GM18505 (cell line): Measurements from ENCODE around the gene ZBTB1.
A peak's percentile ranks its signal among the peaks of the same experiment; 100 is the strongest.

Experiments used
- ATAC-seq: cut with Tn5 transposase; IDR thresholded peaks from one replicate; pipeline ENCODE4 v1.9.1; 2021; ENCODE audit not compliant: unreplicated experiment
- POLR2A ChIP-seq: IDR thresholded peaks from 4 replicates; pipeline ENCODE4 v1.6.1; 2011; ENCODE audit warnings: borderline replicate concordance; ENCODE audit not compliant: insufficient read depth, insufficient read length; ENCODE audit errors: extremely low read depth

The ZBTB1 gene

GRCh38 chr14:64474698-64475097 is 29.9 kb upstream of the ZBTB1 start:
- no peak for ATAC-seq
- no peak for TF ChIP-seq POLR2A

- TF ChIP-seq POLR2A, result no peak
- no peak for ATAC-seq
These were observed 28.8 kb upstream of the ZBTB1 start for GRCh38 chr14:64475585-64476273.

- no peak for ATAC-seq
- TF ChIP-seq POLR2A, result no peak
These were observed 28.1 kb upstream of the ZBTB1 start for GRCh38 chr14:64476438-64476837.

GRCh38 chr14:64478634-64479250 is 25.8 kb upstream of the ZBTB1 start:
- TF ChIP-seq POLR2A, result no peak
- ATAC-seq, result no peak

- no peak for TF ChIP-seq POLR2A
- ATAC-seq, result no peak
These were observed 15.9 kb upstream of the ZBTB1 start for GRCh38 chr14:64488590-64489099.

- ATAC-seq, result no peak
- no peak for TF ChIP-seq POLR2A
These were observed 12.9 kb upstream of the ZBTB1 start for GRCh38 chr14:64491637-64492036.

GRCh38 chr14:64493455-64493854 is 11.1 kb upstream of the ZBTB1 start:
- no peak for ATAC-seq
- no peak for TF ChIP-seq POLR2A

- ATAC-seq, result no peak
- TF ChIP-seq POLR2A, result no peak
These were observed 9.3 kb upstream of the ZBTB1 start for GRCh38 chr14:64495252-64495651.

GRCh38 chr14:64496764-64497163 is 7.8 kb upstream of the ZBTB1 start:
- ATAC-seq, result no peak
- TF ChIP-seq POLR2A, result no peak

GRCh38 chr14:64500088-64500487 is 4.5 kb upstream of the ZBTB1 start:
- no peak for TF ChIP-seq POLR2A
- ATAC-seq, result no peak

- no peak for ATAC-seq
- peak; percentile 47 for TF ChIP-seq POLR2A
These were observed 3.0 kb upstream of the ZBTB1 start for GRCh38 chr14:64501411-64502171.

- no peak for TF ChIP-seq POLR2A
- no peak for ATAC-seq
These were observed 2.1 kb upstream of the ZBTB1 start for GRCh38 chr14:64502456-64502855.

GRCh38 chr14:64502887-64503433 is 1.6 kb upstream of the ZBTB1 start:
- TF ChIP-seq POLR2A, result no peak
- ATAC-seq, result no peak

GRCh38 chr14:64503434-64504309 is 898 bp upstream of the ZBTB1 start, which contains the start of gene ZBTB25:
Gene ZBTB25, minus strand, starts transcription at chr14:64503838. Its CDS starts 13,305 bp downstream, at chr14:64490533.
- peak; percentile 71 for TF ChIP-seq POLR2A
- ATAC-seq, result peak; percentile 61
